ENCODE results near the gene SLC16A3.

Gene SLC16A3

DNA sequence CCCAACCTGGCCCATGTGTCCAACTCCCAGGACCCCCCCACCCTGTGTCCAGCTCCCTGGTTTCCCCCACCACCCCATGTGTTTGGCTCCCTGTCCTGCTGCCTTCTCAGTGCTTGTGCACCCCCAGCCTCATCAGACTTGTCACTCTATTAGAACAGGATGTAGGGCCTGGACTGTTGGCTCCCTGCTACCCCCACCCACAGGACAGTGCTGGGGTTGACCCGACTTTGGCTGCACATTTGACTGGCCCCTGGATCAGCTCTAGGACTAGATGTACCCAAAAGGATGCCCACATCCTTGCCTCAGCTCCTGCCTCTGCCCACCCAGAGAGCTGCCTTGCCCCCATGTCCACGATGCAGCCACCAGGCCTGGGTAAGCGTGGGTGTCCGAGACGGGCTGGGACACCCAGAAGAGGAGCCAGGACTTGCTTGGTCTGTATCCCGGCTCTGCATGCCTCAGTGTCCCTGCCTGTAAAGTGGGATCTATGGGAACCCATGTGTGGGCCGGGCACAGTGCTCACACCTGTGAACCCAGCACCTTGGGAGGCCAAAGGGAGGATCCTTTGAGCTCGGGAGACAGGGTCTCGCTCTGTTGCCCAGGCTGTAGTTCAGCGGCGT lies 14.7 kb upstream of the SLC16A3 start:
- Histone ChIP-seq H3K9me3 (ENCODE audit: control insufficient read depth, insufficient read depth, low read depth, low read length) (no peaks in the 10 kb centered on the region), H3K4me3 (ENCODE audit: low read depth, low read length) (no peak overlapping the region), H3K36me3 (ENCODE audit: control insufficient read depth in 2 of 2, insufficient read depth in 1 of 2, low read length in 2 of 2) (no peaks in the 10 kb centered on the region; a peak in 1 of 3 replicates), H3K4me1 (ENCODE audit: control insufficient read depth, insufficient read depth, low read length) (0 out of 2 replicates have a peak, but pooled peaks cover 7% of the 10 kb centered on the region), H3K27ac (ENCODE audit: extremely low read depth, low read depth, low read length) (no peak overlapping the region)
- ChIA-PET CTCF (interaction anchor here (0.7 to 1.3 kb wide), 2 partner anchors 8 to 22 kb away, joined by 4 to 7 read pairs; no protein-coding TSS in a partner anchor), POLR2A (interaction anchor here (0.6 to 1.2 kb wide), 4 partner anchors 8 to 310 kb away, joined by 3 to 6 read pairs (median 4); no protein-coding TSS in a partner anchor)
- TF ChIP-seq ZNF664 (tag by site-specific recombination; IDR thresholded peaks at IDR 0.05) (no peak), ZNF112 (tag by site-specific recombination; IDR thresholded peaks at IDR 0.05) (no peak), ZNF114 (tag by site-specific recombination; IDR thresholded peaks at IDR 0.05) (no peak), ZNF792 (tag by site-specific recombination; IDR thresholded peaks at IDR 0.05) (no peak), IKZF3 (tag by site-specific recombination; IDR thresholded peaks at IDR 0.05) (no peak), ZBTB1 (tag by site-specific recombination; IDR thresholded peaks at IDR 0.05) (no peak), TCF7L2 (IDR thresholded peaks at IDR 0.05; ENCODE audit: borderline replicate concordance, low read depth, low read length) (no peak), ZNF558 (tag by site-specific recombination; IDR thresholded peaks at IDR 0.05) (no peak), ZNF521 (tag by site-specific recombination; IDR thresholded peaks at IDR 0.05) (no peak), ZNF324 (tag by site-specific recombination; IDR thresholded peaks at IDR 0.05) (no peak), ZNF529 (tag by site-specific recombination; IDR thresholded peaks at IDR 0.05; ENCODE audit: insufficient replicate concordance) (no peak), ZNF132 (tag by site-specific recombination; IDR thresholded peaks at IDR 0.05; ENCODE audit: borderline replicate concordance) (no peak)
- TF ChIP-seq, protein P1, sequence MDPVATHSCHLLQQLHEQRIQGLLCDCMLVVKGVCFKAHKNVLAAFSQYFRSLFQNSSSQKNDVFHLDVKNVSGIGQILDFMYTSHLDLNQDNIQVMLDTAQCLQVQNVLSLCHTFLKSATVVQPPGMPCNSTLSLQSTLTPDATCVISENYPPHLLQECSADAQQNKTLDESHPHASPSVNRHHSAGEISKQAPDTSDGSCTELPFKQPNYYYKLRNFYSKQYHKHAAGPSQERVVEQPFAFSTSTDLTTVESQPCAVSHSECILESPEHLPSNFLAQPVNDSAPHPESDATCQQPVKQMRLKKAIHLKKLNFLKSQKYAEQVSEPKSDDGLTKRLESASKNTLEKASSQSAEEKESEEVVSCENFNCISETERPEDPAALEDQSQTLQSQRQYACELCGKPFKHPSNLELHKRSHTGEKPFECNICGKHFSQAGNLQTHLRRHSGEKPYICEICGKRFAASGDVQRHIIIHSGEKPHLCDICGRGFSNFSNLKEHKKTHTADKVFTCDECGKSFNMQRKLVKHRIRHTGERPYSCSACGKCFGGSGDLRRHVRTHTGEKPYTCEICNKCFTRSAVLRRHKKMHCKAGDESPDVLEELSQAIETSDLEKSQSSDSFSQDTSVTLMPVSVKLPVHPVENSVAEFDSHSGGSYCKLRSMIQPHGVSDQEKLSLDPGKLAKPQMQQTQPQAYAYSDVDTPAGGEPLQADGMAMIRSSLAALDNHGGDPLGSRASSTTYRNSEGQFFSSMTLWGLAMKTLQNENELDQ (tag by site-specific recombination; IDR thresholded peaks at IDR 0.05; ENCODE audit: low read depth): no peak
- TF ChIP-seq, protein P2, sequence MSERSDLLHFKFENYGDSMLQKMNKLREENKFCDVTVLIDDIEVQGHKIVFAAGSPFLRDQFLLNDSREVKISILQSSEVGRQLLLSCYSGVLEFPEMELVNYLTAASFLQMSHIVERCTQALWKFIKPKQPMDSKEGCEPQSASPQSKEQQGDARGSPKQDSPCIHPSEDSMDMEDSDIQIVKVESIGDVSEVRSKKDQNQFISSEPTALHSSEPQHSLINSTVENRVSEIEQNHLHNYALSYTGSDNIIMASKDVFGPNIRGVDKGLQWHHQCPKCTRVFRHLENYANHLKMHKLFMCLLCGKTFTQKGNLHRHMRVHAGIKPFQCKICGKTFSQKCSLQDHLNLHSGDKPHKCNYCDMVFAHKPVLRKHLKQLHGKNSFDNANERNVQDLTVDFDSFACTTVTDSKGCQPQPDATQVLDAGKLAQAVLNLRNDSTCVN (tag by site-specific recombination; optimal IDR thresholded peaks at IDR 0.05): no peak

GRCh38 chr17:82215095-82215971 lies 13.5 kb upstream of the SLC16A3 start:
- Histone ChIP-seq H3K36me3 (ENCODE audit: control insufficient read depth in 2 of 2, insufficient read depth in 1 of 2, low read length in 2 of 2) (no peaks in the 10 kb centered on the region; a peak in 1 of 3 replicates), H3K9me3 (ENCODE audit: control insufficient read depth, insufficient read depth, low read depth, low read length) (no peaks in the 10 kb centered on the region), H3K4me3 (ENCODE audit: low read depth, low read length) (no peak overlapping the region), H3K27ac (ENCODE audit: extremely low read depth, low read depth, low read length) (no peak overlapping the region), H3K4me1 (ENCODE audit: control insufficient read depth, insufficient read depth, low read length) (0 out of 2 replicates have a peak, but pooled peaks cover 7% of the 10 kb centered on the region)
- ChIA-PET POLR2A (interaction anchor here (0.6 to 1.2 kb wide), 2 partner anchors 9 to 84 kb away, joined by 3 to 6 read pairs; no protein-coding TSS in a partner anchor), CTCF (interaction anchor here (0.5 to 0.7 kb wide), 2 partner anchors 9 to 165 kb away, joined by 3 to 4 read pairs; no protein-coding TSS in a partner anchor)
- TF ChIP-seq ZNF600 (tag by site-specific recombination; IDR thresholded peaks at IDR 0.05) (peak; percentile 59; the same call in 1 of the 2 replicates), HIC1 (tag by site-specific recombination; IDR thresholded peaks at IDR 0.05) (peak; percentile 50; the same call in 1 of the 2 replicates), ZIC2 (tag by site-specific recombination; IDR thresholded peaks at IDR 0.05) (no peak), IKZF3 (tag by site-specific recombination; IDR thresholded peaks at IDR 0.05) (0 out of 2 replicates have a peak, but pooled peaks have one; percentile 19)

All from HEK293 (cell line).